Activated CD4-positive, alpha-beta T cell treated with anti-CD3 and anti-CD28 coated beads, Interleukin-2, amount 50 U/mL, for 24 hours (primary cell): Measurements from ENCODE around the gene UCHL5.

Source experiments
- DNase-seq, 2 donors: peaks; one replicate each; pipeline ENCODE4 v3.0.0-alpha.2; 2020; ENCODE audit warnings: low read depth in 1 of 2, low spot score in 1 of 2

UCHL5 gene, protein sequence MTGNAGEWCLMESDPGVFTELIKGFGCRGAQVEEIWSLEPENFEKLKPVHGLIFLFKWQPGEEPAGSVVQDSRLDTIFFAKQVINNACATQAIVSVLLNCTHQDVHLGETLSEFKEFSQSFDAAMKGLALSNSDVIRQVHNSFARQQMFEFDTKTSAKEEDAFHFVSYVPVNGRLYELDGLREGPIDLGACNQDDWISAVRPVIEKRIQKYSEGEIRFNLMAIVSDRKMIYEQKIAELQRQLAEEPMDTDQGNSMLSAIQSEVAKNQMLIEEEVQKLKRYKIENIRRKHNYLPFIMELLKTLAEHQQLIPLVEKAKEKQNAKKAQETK

DNA sequence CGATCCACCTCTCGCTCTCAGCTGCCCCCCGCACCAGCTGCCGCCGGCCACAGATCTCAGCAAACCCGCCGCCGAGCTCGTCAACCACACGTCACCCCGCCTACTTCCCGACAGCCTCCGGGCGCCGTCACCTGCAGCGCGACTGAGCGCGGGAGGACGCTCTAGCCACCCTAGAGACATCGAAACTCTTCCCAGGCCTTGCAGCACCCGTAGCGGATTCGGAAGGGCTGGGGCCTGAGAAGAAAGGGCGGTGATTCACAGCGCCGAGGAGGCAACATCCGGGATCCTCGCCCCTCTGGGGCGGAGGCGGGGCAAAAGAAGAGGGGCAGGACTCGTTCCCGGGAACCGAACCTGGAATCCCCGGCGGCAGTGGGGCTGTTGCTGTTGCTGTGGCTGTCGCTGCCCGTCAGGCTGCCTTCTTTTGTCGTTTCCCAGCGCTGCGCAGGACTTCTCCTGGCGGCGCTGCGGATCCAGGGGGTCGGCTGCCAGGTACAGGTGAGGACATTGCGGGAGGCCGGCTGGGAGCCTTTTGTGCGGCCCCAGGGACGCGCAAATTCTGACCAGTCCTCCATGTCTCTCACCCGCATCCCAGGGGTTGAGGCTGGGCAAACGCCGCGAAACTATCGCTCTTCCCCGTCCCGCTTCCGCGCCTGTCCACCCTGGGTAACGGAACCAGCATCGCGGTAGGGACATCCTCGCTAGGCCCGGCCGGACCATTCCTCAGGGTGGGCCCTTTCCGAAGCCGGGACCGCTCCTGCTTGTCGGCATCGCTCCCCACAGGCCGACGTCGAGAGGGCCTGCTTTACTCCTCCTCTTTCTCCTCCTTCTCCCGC lies at the start of gene UCHL5, which contains the start of gene RO60:
Gene UCHL5 (minus strand): TSS at position 79 of the 833 bp plus-strand sequence. CDS start 100 bp downstream, outside the sequence.
Gene RO60 (plus strand): TSS at position 331 of the 833 bp plus-strand sequence. CDS start 9,443 bp downstream, outside the sequence.
- DNase-seq = peak; percentile 83 to 95

GRCh38 chr1:193108471-193108870 lies 49.3 kb upstream of the UCHL5 start:
- no peak for DNase-seq

- DNase-seq = no peak
These were observed 46.6 kb upstream of the UCHL5 start for GRCh38 chr1:193105821-193106177.

DNA sequence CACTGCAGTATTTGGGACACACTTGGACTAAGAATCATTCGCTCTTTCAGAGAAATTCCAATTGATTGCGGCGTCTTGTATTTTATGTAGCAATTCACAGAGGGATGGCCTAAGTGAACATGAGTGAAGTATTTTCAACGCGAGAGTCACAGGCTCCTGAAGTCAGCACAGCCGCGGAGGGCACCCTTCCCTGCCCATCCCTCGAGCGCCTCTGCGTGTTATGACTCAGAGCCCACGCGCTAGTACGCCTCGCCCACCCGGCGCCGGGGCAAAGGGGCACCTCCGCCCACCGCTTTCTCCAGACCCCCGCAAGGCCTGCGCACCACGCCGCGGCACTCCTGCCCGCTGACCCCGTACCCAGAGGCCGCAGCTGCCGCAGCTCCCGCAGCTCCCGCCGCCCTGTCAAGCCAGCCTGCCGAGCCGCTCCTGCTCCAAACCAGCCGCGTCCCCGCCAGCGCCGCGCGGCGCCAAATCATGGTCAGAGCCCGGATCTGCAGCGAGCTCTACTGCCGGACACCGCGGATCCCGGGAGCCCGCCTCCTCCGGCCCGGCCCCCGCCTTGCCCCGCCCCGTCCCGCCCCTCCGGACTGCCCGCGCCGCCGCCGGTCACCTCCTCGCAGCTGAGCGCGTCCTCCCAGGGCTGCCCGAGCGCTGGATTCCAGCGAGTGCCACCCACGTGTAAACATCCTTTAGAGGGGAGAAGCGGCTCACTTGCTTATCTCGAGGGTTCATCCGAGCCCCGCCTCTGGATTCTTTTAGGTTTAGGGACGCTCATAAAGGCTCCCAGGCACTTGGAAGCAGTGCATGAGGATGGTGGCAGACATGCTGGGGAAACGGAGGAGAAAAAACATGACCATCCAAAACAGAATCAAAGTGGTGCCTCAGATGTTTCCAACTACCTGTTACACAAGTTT lies 46.0 kb upstream of the UCHL5 start, which contains the start of gene GLRX2:
Gene GLRX2 (minus strand): TSS at position 508 of the 914 bp plus-strand sequence. CDS start 32 bp downstream, at position 476.
- DNase-seq = peak in 1 of 2 donors; percentile 46

- DNase-seq = no peak
These were observed 45.3 kb upstream of the UCHL5 start for GRCh38 chr1:193104502-193104906.

GRCh38 chr1:193103759-193104501 lies 44.8 kb upstream of the UCHL5 start:
- DNase-seq = no peak

- DNase-seq = no peak
These were observed 43.5 kb upstream of the UCHL5 start for GRCh38 chr1:193102662-193103061.

DNA sequence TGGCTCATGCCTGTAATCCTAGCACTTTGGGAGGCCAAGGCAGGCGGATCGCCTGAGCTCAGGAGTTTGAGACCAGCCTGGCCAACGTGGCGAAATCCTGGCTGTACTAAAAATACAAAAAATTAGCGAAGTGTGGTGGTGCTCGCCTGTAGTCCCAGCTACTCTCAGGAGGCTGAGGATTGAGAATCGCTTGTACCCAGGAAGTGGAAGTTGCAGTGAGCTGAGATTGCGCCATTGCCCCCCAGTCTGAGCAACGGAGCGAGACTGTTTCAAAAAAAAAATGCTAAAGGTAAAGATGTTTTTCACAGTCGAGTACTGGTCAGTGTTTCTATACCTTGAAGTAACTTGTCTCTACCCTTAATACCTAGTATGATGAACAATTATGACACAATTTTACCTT lies 35.0 kb upstream of the UCHL5 start:
- DNase-seq = no peak

- no peak for DNase-seq
These were observed 31.7 kb upstream of the UCHL5 start for GRCh38 chr1:193090865-193091264.

DNA sequence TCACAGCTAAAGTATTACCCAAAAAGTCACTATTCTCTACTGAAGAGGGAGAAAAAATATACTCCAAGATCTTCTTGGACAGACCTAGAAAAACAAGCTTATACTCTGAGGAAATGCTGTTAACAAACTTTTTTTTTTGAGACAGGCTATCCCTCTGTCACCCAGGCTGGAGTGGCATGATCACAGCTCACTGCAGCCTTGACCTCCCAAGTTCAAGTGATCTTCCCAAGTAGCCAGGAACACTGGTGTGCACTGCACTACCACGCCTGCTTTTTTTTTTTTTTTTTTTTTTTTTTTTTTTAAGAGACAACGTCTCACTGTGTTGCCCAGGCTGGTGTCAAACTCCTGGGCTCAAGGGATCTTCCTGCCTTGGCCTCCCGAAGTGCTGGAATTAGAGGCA lies 28.7 kb upstream of the UCHL5 start:
- DNase-seq = no peak

DNA sequence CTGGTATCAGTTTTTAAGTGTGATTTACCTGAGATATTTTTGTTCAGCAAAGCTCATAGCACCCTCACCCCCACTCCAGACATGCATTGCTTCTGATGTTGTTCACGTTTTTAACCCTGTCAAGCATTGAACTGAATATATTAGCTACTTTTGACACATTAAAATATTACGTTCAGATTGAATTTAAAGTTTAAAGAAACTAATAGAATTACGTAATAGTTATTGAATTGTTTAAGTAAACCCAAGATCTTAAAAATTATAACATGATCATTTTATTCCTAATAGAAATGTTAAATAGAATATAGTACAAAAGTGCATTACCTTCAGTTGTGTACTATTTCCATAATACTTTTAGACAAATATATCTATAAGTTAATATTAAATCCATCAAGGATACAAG lies 27.2 kb upstream of the UCHL5 start:
- no peak for DNase-seq

GRCh38 chr1:193085263-193085662 lies 26.1 kb upstream of the UCHL5 start:
- DNase-seq = no peak

DNA sequence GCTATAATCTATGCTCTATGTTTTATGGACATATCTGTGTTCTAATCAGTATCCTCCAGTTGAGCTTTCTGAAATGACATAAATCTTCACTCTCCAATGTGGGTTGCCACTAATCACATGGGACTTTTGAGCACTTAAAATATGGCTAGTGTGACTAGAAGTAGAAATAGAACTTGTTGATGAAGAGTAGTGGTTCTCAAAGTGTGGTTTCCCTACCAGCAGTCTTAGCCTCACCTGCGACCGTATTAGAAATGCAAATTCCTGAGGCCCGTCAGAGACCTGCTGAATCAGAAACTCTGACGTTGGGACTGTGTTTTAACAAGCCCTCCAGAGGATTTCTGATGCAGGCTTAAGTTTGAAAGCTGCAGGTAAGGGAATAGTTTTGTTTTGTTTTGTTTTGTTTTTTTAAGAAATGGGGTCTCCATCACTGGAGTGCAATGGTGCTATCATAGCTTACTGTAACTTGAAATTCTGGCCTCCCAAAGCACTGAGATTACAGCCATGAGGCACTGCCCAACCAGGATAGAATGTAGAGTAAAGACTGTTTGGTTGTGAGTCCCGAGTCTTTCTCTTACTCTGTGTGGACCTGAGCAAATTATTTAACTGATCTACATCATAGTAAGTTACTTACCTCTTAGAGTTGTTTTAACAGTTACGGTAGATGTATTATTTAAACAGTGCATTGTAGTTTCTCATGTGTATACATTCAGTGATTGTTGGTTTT lies 24.4 kb upstream of the UCHL5 start:
- DNase-seq = no peak

DNA sequence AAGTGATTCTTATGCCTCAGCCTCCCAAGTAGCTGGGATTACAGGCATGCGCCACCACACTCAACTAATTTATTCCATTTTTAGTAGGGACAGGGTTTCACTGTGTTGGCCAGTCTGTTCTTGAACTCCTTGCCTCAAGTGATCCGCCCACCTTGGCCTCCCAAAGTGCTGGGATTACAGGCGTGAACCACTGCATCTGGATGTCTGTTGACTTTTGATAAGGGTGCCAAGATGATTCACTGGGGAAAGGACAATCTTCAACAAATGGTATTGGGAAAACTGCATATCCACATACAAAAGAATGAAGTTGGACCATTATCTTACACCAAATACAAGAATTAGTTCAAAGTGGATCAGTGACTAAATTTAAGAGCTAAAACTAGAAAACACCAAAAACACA lies 20.0 kb upstream of the UCHL5 start:
- DNase-seq = no peak

GRCh38 chr1:193077991-193078390 lies 18.8 kb upstream of the UCHL5 start:
- DNase-seq = no peak

DNA sequence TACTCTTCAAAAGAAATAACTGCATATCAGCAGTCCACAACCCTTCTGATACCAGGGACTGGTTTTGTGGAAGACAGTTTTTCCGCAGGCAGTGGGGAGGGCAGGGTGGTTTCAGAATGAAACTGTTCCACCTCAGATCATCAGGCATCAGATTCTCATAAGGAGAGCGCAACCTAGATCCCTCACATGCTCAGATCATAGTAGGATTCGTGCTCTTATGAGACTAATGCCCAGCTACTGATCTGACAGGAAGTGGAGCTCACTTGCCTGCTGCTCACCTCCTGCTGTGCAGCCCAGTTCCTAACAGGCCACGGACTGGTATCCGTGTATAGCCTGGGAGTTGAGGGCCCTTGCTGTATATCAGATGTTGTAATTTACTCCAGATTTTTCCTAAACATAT lies 11.8 kb upstream of the UCHL5 start:
- DNase-seq = no peak

GRCh38 chr1:193070386-193070753 lies 11.2 kb upstream of the UCHL5 start:
- DNase-seq = no peak

DNA sequence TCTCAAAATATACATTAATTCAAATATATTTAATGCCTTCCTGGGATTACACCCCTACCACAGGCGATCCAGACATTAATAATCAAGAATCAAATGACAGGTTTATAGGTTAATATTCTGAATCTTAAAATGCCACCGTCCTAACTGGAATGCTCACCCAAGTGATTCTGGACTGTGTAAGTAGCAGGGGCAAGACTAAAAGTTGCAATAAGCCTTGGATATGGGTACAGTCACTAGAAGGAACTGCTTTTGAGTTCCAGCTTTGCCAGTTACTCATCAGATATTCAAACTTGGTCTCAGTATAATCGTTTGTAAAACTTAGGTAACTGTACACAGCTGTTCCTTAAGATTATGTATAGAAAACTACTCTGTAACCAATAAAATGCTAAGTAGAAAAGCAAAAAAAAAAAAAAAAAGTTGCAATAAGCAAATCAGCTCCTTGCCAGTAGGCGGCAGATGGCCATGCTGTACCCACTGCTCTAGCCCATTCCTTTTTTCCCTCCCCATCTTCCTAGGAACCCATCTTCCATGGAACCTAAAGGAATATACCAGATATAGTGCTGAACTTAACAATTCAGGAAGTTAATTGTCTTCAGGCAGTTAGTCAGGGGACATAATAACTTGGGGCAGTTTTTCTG lies 10.7 kb upstream of the UCHL5 start:
- no peak for DNase-seq

DNA sequence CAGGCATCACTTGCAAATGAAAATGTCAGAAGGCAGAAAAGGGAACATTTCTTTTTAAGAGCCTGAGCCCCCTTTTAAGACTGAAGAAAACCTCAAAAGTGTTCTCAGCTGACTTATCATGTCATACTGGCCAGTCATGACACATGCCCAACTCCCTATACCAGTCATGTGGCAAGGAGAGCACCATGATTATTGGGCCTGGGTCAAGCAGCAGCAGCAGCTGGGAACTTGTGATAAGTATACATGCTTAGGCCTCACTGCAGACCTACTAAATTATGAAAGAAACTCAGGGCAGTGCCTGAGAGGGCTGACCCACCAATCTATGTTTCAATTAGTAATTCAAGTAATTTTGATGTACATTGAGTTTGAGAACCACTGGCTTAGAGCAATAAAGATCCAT lies 8.9 kb upstream of the UCHL5 start:
- DNase-seq = no peak
